Peyer's patch (tissue), 4 donors: Measurements from ENCODE around the gene YTHDF1. TPM values are rescaled to one million over a fixed set of nuclear protein-coding genes. Genes with fewer than 3 reads are reported as not detected.
A peak's percentile ranks its signal among the peaks of the same experiment; 100 is the strongest.

ENCODE experiments used
- DNase-seq, 3 donors: peaks; one replicate each; pipeline ENCODE4 v3.0.0-alpha.2; 2017 to 2019
- H3K27ac ChIP-seq, 4 donors: fragments of 200-600 bp; sonication (generic); one replicate each; pipeline ENCODE4 v1.5.1; 2016 to 2019
- H3K27me3 ChIP-seq, 2 donors: fragments of 200-600 bp; sonication (generic); one replicate each; pipeline ENCODE4 v1.5.1; 2019
- H3K36me3 ChIP-seq, 3 donors: fragments of 200-600 bp; sonication (generic); one replicate each; pipeline ENCODE4 v1.5.1; 2016 to 2019
- H3K4me1 ChIP-seq, 4 donors: fragments of 200-600 bp; sonication (generic); one replicate each; pipeline ENCODE4 v1.5.1; 2016 to 2019
- H3K4me3 ChIP-seq, 4 donors: fragments of 200-600 bp; sonication (generic); 1 replicate in 3 of 4; 2 replicates in 1 of 4; pipeline ENCODE4 v1.5.1; 2016 to 2019; ENCODE audit warnings: mild to moderate bottlenecking in 1 of 4
- H3K9me3 ChIP-seq, 4 donors: fragments of 200-600 bp; sonication (generic); one replicate each; pipeline ENCODE4 v1.5.1; 2016 to 2019; ENCODE audit warnings: mild to moderate bottlenecking in 1 of 4
- POLR2A ChIP-seq, 2 donors: fragments of 450-650 bp; IDR thresholded peaks; one replicate each; pipeline ENCODE4 v1.5.1; 2017; ENCODE audit warnings: antibody characterized with exemption in 2 of 2, mild to moderate bottlenecking in 2 of 2, moderate library complexity in 2 of 2
- total RNA-seq, 4 donors: library from RNA; depleted of rRNA; stranded (reverse); fragments of >200 nt; gene quantifications; one replicate each; pipeline ENCODE4 v1.1.0, GENCODE V29; 2016
- TF ChIP-seq, protein P1 (sequence below), 6 experiments: fragments of 450-650 bp in 4 of 6; fragments of 200-600 bp in 2 of 6; sonication (generic) in 1 of 6; IDR thresholded peaks; one replicate each; pipeline ENCODE4 v1.5.1; 2017 to 2019; ENCODE audit warnings: antibody characterized with exemption in 6 of 6, mild to moderate bottlenecking in 3 of 6, moderate library complexity in 1 of 6

The YTHDF1 gene
- total RNA-seq, 4 donors from 2014 or later: 25.7 to 30.5 (median 28.3) TPM

DNA sequence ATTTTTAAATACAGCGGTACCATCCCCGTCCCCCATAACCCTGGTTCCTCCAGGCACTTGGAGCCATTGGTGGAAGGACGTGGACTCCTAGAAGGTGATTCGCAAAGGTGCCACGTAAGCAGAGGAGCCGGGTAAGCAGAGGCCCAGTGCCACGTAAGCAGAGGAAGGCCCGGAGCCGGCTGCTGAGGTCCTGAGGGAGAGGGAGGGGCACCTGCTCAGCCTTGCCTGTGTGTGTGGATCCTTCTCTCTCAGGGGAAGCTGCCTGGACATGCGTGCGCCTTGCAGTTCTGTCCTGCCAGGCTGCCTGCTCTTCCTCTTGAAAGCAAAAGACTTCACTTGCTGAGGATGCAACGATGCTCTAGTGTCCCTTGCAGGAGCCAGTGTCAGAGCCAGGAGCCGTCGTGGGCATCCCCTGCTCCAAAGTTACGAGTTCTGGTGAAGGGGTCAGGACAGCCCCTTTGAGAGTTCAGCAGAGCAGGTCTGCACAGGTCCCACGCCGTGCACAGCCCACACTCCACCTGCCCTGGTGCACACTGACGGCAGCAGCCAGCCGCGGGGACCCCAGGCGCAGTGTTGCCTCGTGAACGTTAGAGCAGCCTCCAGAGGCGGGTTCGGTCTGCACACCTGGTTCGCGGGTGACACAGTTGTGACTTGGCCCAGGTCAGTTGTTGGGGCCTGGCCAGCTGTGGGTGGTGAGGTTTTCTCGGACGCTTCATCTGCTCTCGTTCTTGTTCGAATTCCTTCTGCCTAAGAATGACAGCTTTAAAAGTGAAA lies 40.2 kb upstream of the YTHDF1 start:
- Histone ChIP-seq H3K4me1 (peaks cover 0 to 12% (median 8%) of the 10 kb centered on the region in 4 donors), H3K9me3 (no peaks in the 10 kb centered on the region), H3K36me3 (no peaks in the 10 kb centered on the region), H3K27me3 (peaks cover 0 to 20% of the 10 kb centered on the region in 2 donors), H3K27ac (no peak overlapping the region), H3K4me3 (no peak overlapping the region)
- no peak for DNase-seq
- TF ChIP-seq, protein P1, sequence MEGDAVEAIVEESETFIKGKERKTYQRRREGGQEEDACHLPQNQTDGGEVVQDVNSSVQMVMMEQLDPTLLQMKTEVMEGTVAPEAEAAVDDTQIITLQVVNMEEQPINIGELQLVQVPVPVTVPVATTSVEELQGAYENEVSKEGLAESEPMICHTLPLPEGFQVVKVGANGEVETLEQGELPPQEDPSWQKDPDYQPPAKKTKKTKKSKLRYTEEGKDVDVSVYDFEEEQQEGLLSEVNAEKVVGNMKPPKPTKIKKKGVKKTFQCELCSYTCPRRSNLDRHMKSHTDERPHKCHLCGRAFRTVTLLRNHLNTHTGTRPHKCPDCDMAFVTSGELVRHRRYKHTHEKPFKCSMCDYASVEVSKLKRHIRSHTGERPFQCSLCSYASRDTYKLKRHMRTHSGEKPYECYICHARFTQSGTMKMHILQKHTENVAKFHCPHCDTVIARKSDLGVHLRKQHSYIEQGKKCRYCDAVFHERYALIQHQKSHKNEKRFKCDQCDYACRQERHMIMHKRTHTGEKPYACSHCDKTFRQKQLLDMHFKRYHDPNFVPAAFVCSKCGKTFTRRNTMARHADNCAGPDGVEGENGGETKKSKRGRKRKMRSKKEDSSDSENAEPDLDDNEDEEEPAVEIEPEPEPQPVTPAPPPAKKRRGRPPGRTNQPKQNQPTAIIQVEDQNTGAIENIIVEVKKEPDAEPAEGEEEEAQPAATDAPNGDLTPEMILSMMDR (IDR thresholded peaks at IDR 0.05): no peak
- no peak for TF ChIP-seq POLR2A (IDR thresholded peaks at IDR 0.05)

DNA sequence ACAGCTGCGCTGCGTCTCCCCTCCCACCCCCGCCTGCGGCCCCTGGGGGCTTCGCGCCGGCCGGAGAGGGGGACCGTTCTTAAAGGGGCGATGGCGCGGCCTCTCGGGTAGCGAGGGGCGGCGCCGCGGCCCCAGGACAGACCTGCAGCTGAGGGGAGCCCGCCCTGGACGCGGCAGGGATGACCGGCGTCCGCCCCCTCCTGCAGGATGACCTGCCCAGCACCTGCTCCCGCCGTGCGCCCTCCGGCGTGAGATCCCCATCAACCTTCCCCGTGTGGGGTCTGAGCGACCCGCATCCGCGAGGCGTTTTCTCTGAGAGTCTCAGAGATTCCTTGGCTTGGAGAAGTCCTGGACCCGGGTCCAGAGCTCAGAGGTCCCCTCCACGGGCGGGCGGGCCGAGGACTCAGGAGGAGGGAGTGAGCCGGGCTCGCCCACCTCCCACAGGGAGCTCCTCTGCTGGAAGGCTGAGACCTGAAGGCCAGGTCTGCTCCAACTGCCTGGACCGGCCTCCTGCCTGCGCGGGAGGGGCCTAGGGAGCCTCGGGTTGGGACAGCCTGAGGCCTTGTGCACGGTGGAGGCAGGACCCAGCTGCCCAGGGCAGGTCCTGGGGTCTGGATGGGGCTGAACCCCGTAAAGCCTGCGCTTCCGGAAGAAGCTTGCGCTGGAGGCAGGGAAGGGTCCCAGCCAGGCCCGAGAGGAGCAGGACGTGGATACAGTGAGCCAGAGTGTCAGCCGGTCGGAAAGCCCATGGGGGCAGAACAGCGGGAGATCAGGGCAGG lies 38.9 kb upstream of the YTHDF1 start:
- Histone ChIP-seq H3K4me3 (no peak overlapping the region), H3K27ac (no peak overlapping the region), H3K9me3 (no peaks in the 10 kb centered on the region), H3K4me1 (peaks cover 0 to 12% (median 8%) of the 10 kb centered on the region in 4 donors), H3K27me3 (peaks cover 0 to 20% of the 10 kb centered on the region in 2 donors), H3K36me3 (no peaks in the 10 kb centered on the region)
- no peak for DNase-seq
- TF ChIP-seq POLR2A (IDR thresholded peaks at IDR 0.05): no peak
- TF ChIP-seq, protein P1 (IDR thresholded peaks at IDR 0.05): no peak

DNA sequence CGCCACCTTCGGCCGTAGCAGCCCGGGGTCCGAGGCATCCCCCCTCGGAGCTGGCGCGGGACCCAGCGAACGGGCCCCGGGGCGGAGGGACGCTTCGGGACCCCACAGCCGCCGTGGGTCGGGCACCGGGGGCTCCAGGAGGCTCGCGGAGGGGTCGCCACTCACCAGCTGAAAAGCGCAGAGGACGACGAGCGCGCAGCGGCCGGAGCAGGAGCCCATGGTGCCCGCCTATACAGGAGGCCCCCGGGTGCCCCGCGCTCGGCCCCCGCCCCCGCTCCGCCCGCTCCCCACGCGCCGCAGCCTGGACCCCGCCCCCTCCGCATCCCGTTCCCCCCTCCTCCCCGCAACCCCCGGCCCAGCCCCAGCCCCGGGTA lies 38.3 kb upstream of the YTHDF1 start, which contains the start of gene NKAIN4:
Gene NKAIN4, minus strand, starts transcription at position 232 of the 374 bp plus-strand sequence. Its CDS starts 13 bp downstream, at position 219.
- Histone ChIP-seq H3K4me1 (peaks cover 0 to 12% (median 8%) of the 10 kb centered on the region in 4 donors), H3K27ac (no peak within 1 kb of the TSS), H3K9me3 (no peaks in the 10 kb centered on the region), H3K4me3 (peak within 1 kb of the TSS in 2 of 4 donors; percentile 26 to 41), H3K36me3 (no peaks in the 10 kb centered on the region), H3K27me3 (peaks cover 0 to 20% of the 10 kb centered on the region in 2 donors)
- TF ChIP-seq, protein P1 (IDR thresholded peaks at IDR 0.05): no peak
- no peak for TF ChIP-seq POLR2A (IDR thresholded peaks at IDR 0.05)
- DNase-seq: no peak

DNA sequence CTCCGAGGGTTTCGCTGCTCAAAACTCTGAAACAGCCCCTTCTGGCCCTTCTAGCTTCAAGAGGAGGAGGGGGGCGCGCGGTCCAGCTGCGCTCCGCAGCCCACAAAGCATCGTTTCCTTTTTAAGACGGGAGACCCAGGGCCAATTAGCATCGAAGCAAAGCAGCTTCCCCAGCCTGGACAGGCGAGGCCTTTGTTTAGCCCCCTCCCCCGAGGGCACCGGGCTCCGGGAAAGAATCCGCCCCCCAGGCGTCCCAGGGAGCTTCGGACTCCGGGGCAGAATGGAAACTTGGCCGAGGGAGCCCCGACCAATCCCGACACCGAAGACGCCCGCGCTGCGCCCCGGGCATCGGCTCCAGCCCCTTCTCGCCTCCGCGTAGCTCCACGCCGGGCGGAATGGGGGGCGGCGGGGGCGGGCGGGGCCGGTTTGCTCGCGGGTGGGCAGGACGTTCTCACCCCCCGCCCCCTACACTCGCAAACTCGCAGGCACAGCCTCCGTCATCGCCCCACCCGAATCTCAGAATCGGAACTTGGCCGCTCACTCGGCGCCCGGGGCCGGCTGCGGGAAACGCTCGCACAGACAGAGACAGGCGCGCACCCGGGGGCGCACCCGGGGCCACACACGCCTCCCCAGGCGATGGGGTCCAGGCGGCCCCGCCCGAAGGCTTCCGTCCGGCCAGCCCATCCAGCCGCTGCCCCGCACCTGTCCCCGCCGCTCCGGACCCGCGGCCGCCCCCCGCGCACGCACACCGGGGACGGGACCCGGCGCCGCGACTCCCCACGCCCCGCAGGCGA lies 37.7 kb upstream of the YTHDF1 start:
- peaks cover 0 to 21% of the 10 kb centered on the region in 2 donors for H3K27me3 ChIP-seq

More for the DNA sequence above, 37.7 kb upstream of the YTHDF1 start:
- Histone ChIP-seq H3K9me3 (no peaks in the 10 kb centered on the region), H3K4me1 (peaks cover 0 to 12% (median 8%) of the 10 kb centered on the region in 4 donors), H3K27ac (no peak overlapping the region), H3K4me3 (peak overlapping the region in 2 of 4 donors; percentile 26 to 41), H3K36me3 (no peaks in the 10 kb centered on the region)
- TF ChIP-seq, protein P1 (IDR thresholded peaks at IDR 0.05): no peak
- TF ChIP-seq POLR2A (IDR thresholded peaks at IDR 0.05): no peak
- no peak for DNase-seq
